Activated B cell treated with CpG ODN at 0.5 μM for 24 hours (primary cell): ENCODE measurements around the gene VPS13D. TPM values are rescaled to one million over a fixed set of nuclear protein-coding genes. Genes with fewer than 3 reads are reported as not detected.

Experiments used
- ATAC-seq: fragments of 200-7000 bp; cut with Tn5 transposase; one replicate; pipeline ENCODE4 v1.10.0; 2021; ENCODE audit warnings: low read depth, mild to moderate bottlenecking, moderate library complexity
- CTCF ChIA-PET: fragments of 350-600 bp; sonication (Branson Sonifier 250); formaldehyde crosslinking; loops from one replicate; lab custom pipeline; 2021; ENCODE audit warnings: antibody characterized with exemption; lab: Charles Lee
- POLR2A ChIA-PET: fragments of 350-600 bp; sonication (Branson Sonifier 250); formaldehyde crosslinking; loops from one replicate; lab custom pipeline; 2021; ENCODE audit warnings: antibody characterized with exemption; lab: Charles Lee
- DNase-seq: peaks from one replicate; pipeline ENCODE4 v3.0.0; 2022
- H3K27ac Mint-ChIP-seq: one replicate; pipeline ENCODE4 v1.8.0; 2020; ENCODE audit warnings: mixed read lengths
- H3K27me3 Mint-ChIP-seq: one replicate; pipeline ENCODE4 v1.8.0; 2021; ENCODE audit warnings: mixed read lengths
- H3K36me3 Mint-ChIP-seq: one replicate; pipeline ENCODE4 v1.8.0; 2021; ENCODE audit warnings: low read depth, mixed read lengths
- H3K4me1 Mint-ChIP-seq: one replicate; pipeline ENCODE4 v1.8.0; 2021; ENCODE audit warnings: mixed read lengths
- H3K4me3 Mint-ChIP-seq: one replicate; pipeline ENCODE4 v1.8.0; 2020; ENCODE audit warnings: mild to moderate bottlenecking, mixed read lengths
- H3K9me3 Mint-ChIP-seq: one replicate; pipeline ENCODE4 v1.8.0; 2020; ENCODE audit warnings: mixed read lengths
- intact Hi-C: fragments of 100-400 bp; cut with micrococcal nuclease; formaldehyde crosslinking; loops from one replicate; pipeline ENCODE4 v1.15.1; 2024
- total RNA-seq: library from RNA; stranded (reverse); gene quantifications from 2 replicates; pipeline ENCODE4 v1.2.3, GENCODE V29; 2022
- TF ChIP-seq, protein P1 (sequence below): fragments of 200-600 bp; IDR thresholded peaks from one replicate; pipeline ENCODE4 v1.8.0; 2022; ENCODE audit warnings: antibody characterized with exemption, mild to moderate bottlenecking

VPS13D gene
- total RNA-seq, 1 donor from 2014 or later: 64.5 TPM

DNA sequence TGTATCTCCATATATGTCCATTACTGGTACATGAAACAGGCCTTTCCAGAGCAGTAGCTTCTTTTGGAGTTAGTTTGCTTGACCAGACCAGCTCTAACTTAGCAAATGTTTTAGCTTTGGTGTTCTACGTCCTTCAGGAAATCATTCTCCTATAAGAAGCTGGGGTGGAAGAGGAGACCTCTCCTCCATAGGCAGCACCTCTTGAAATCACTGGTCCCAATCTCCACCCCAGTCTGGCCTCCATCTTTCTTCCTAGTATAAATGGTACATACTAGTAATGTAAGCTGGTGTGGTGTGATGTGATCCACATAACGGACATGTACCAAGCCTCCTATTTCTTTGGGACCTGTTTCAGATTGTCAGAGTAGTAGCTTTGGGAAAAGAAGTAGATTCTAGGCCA, 216.8 kb downstream of the VPS13D start:
- ChIA-PET CTCF (no interaction called here), POLR2A (interaction anchor here (0.9 kb wide), 1 partner anchor 29 kb away, joined by 3 read pairs; no protein-coding TSS in a partner anchor)
- peaks cover 59% of the 10 kb centered on the region for H3K36me3 Mint-ChIP-seq
- H3K4me1 Mint-ChIP-seq: peaks cover 18% of the 10 kb centered on the region
- no peak overlapping the region for H3K4me3 Mint-ChIP-seq
- TF ChIP-seq, protein P1, sequence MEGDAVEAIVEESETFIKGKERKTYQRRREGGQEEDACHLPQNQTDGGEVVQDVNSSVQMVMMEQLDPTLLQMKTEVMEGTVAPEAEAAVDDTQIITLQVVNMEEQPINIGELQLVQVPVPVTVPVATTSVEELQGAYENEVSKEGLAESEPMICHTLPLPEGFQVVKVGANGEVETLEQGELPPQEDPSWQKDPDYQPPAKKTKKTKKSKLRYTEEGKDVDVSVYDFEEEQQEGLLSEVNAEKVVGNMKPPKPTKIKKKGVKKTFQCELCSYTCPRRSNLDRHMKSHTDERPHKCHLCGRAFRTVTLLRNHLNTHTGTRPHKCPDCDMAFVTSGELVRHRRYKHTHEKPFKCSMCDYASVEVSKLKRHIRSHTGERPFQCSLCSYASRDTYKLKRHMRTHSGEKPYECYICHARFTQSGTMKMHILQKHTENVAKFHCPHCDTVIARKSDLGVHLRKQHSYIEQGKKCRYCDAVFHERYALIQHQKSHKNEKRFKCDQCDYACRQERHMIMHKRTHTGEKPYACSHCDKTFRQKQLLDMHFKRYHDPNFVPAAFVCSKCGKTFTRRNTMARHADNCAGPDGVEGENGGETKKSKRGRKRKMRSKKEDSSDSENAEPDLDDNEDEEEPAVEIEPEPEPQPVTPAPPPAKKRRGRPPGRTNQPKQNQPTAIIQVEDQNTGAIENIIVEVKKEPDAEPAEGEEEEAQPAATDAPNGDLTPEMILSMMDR: no peak
- no peak for DNase-seq
- no peaks in the 10 kb centered on the region for H3K9me3 Mint-ChIP-seq
- intact Hi-C loops: no loop called here
- no peak overlapping the region for H3K27ac Mint-ChIP-seq
- no peak for ATAC-seq
- H3K27me3 Mint-ChIP-seq: no peaks in the 10 kb centered on the region

GRCh38 chr1:12447307-12447706, 217.5 kb downstream of the VPS13D start:
- TF ChIP-seq, protein P1: no peak
- no peak overlapping the region for H3K4me3 Mint-ChIP-seq
- no peaks in the 10 kb centered on the region for H3K9me3 Mint-ChIP-seq
- ATAC-seq (no peak), DNase-seq (no peak)
- CTCF ChIA-PET: no interaction called here
- peaks cover 62% of the 10 kb centered on the region for H3K36me3 Mint-ChIP-seq
- intact Hi-C loops: no loop called here
- H3K27ac Mint-ChIP-seq: no peak overlapping the region
- H3K27me3 Mint-ChIP-seq: no peaks in the 10 kb centered on the region
- H3K4me1 Mint-ChIP-seq: peaks cover 18% of the 10 kb centered on the region
- POLR2A ChIA-PET: interaction anchor here (0.9 kb wide), 1 partner anchor 28 kb away, joined by 3 read pairs; no protein-coding TSS in a partner anchor

- no peak for ATAC-seq
- intact Hi-C loops: loop anchor here (2.0 kb wide), 1 partner anchor 13 kb away; no protein-coding TSS in a partner anchor
- TF ChIP-seq, protein P1: no peak
- H3K4me1 Mint-ChIP-seq: peaks cover 18% of the 10 kb centered on the region
- no peaks in the 10 kb centered on the region for H3K9me3 Mint-ChIP-seq
- H3K27me3 Mint-ChIP-seq: no peaks in the 10 kb centered on the region
- H3K4me3 Mint-ChIP-seq: no peak overlapping the region
- no peak for DNase-seq
- no peak overlapping the region for H3K27ac Mint-ChIP-seq
- peaks cover 60% of the 10 kb centered on the region for H3K36me3 Mint-ChIP-seq
- CTCF ChIA-PET: no interaction called here
- POLR2A ChIA-PET: no interaction called here
Measured at GRCh38 chr1:12447849-12448312, 218.1 kb downstream of the VPS13D start.

- peaks cover 56% of the 10 kb centered on the region for H3K36me3 Mint-ChIP-seq
- no peak overlapping the region for H3K27ac Mint-ChIP-seq
- no peaks in the 10 kb centered on the region for H3K27me3 Mint-ChIP-seq
- ATAC-seq (no peak), DNase-seq (no peak)
- intact Hi-C loops: loop anchor here (2.0 kb wide), 1 partner anchor 14 kb away; no protein-coding TSS in a partner anchor
- POLR2A ChIA-PET: no interaction called here
- peaks cover 18% of the 10 kb centered on the region for H3K4me1 Mint-ChIP-seq
- TF ChIP-seq, protein P1: no peak
- no peak overlapping the region for H3K4me3 Mint-ChIP-seq
- H3K9me3 Mint-ChIP-seq: no peaks in the 10 kb centered on the region
- CTCF ChIA-PET: no interaction called here
Measured at GRCh38 chr1:12448746-12449177, 218.9 kb downstream of the VPS13D start.

- Mint-ChIP-seq H3K36me3 (peaks cover 53% of the 10 kb centered on the region), H3K27ac (no peak overlapping the region), H3K4me1 (peaks cover 18% of the 10 kb centered on the region), H3K9me3 (no peaks in the 10 kb centered on the region), H3K4me3 (no peak overlapping the region), H3K27me3 (no peaks in the 10 kb centered on the region)
- DNase-seq (no peak), ATAC-seq (no peak)
- CTCF ChIA-PET: no interaction called here
- TF ChIP-seq, protein P1: no peak
- POLR2A ChIA-PET: no interaction called here
- intact Hi-C loops: no loop called here
Measured at GRCh38 chr1:12450090-12450755, 220.4 kb downstream of the VPS13D start.
